H1 (cell line): ENCODE results near the gene CFAP141. TPM values are rescaled to one million over a fixed set of nuclear protein-coding genes. Genes with fewer than 3 reads are reported as not detected.
A peak's percentile ranks its signal among the peaks of the same experiment; 100 is the strongest.

ENCODE experiments used
- BCL11A ChIP-seq, 2 experiments: IDR thresholded peaks; one replicate each; pipeline ENCODE4 v1.6.1; 2011; ENCODE audit warnings: low read depth in 2 of 2, low read length in 2 of 2, mild to moderate bottlenecking in 2 of 2
- GTF2F1 ChIP-seq: IDR thresholded peaks from 2 replicates; pipeline ENCODE4 v1.6.1; 2012; ENCODE audit warnings: low read depth, low read length, improper control_type of control experiment, borderline replicate concordance
- POLR2A ChIP-seq, 2 experiments: IDR thresholded peaks; 1 replicate in 1 of 2; 2 replicates in 1 of 2; pipeline ENCODE4 v1.6.1; 2011; ENCODE audit warnings: low read depth in 2 of 2, low read length in 2 of 2, mild to moderate bottlenecking in 2 of 2; ENCODE audit errors: control extremely low read depth in 1 of 2
- POLR2AphosphoS5 ChIP-seq: IDR thresholded peaks from 2 replicates; pipeline ENCODE4 v1.6.1; 2011; ENCODE audit warnings: low read depth, low read length
- RAD21 ChIP-seq, 2 experiments: IDR thresholded peaks in 1 of 2; conservative IDR thresholded peaks in 1 of 2; 2 replicates each; pipeline ENCODE4 v1.6.1; 2011; ENCODE audit warnings: low read depth in 2 of 2, low read length in 2 of 2, improper control_type of control experiment in 1 of 2, inconsistent platforms in 1 of 2, mild to moderate bottlenecking in 1 of 2, moderate library complexity in 1 of 2
- TBP ChIP-seq: IDR thresholded peaks from 2 replicates; pipeline ENCODE4 v1.6.1; 2011; ENCODE audit warnings: low read depth, low read length, improper control_type of control experiment
- TCF12 ChIP-seq: IDR thresholded peaks from 2 replicates; pipeline ENCODE4 v1.6.1; 2011; ENCODE audit warnings: low read depth, mild to moderate bottlenecking, low read length
- polyA plus RNA-seq, 7 experiments: library from polyadenylated mRNA; depleted of rRNA in 3 of 7; stranded (reverse) in 5 of 7; unstranded in 2 of 7; fragments of >200 nt in 5 of 7; fragments of 200-250 nt in 2 of 7; gene quantifications; 1 replicate in 5 of 7; 2 replicates in 1 of 7; 4 replicates in 1 of 7; pipeline versions ENCODE4 v1.2.1 to v1.2.3, GENCODE V29; 2011 to 2013; ENCODE audit warnings: missing spikeins in 2 of 7, mixed read lengths in 2 of 7
- total RNA-seq: library from RNA; stranded (reverse); fragmentation: NEBNext Ultra II Directional; extraction: Animal tissue kit (Norgen Biotek cat#: 25700); gene quantifications from 2 replicates; pipeline ENCODE4 v1.2.1, GENCODE V29; 2021
- TF ChIP-seq, protein P1 (sequence below): fragments of 300-600 bp; sonication (generic); IDR thresholded peaks from 2 replicates; pipeline ENCODE4 v1.7.1; 2012; ENCODE audit warnings: low read length, moderate library complexity, mild to moderate bottlenecking, inconsistent platforms; ENCODE audit not compliant: insufficient replicate concordance
- TF ChIP-seq, protein P2 (sequence below): IDR thresholded peaks from 2 replicates; pipeline ENCODE4 v1.6.1; 2012; ENCODE audit warnings: inconsistent platforms

CFAP141 gene
- total and polyA plus RNA-seq, 2 of the 8 experiments (the other 6 are each of a cell fraction or from before 2014, with no cell fraction given) = not detected

DNA sequence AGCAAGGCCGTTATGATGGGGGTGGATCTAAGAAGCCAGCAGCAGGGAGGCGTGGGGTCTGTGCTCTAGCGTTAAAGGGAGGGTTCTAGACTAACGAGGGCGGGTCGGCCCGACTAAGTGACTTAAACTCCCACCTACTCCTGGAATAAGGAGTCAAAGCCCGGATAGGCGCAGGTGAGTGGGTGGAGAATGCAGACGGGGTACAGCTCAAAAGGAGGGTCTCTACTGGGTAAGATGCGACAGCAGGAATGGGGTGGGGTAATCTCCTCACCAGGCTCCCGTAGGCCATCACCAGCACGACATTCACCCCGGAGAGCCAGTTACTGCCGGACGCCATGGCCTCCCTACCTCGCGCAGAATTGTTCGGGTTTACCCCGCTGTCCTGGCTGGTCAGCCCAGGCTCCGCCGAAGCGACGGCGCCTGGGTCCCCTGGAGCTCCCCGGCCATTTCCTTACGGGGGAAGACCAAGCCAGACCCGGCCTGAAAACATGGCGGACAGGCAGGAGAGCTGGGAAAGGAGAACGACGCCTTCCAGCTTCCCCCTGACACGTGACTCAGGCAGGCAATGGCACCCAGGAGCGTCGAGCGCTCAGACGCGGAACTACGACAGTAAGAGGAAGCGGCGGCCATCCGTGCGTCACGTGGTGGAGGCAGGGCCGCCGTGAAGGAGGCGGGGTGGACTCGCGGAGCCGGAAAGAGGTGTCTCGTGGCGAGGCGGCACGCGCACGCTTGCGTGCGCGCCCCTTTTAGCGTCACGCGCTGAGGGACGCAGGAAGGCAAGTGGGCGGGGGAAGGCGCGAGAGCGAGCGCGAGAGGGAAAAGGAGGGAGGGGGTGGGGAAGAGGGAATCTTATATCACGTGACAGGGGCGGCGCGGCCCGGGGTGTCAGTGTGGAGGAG is 14.2 kb upstream of the CFAP141 start, which contains the start of gene UBAP2L (continued):
- TF ChIP-seq, protein P1, sequence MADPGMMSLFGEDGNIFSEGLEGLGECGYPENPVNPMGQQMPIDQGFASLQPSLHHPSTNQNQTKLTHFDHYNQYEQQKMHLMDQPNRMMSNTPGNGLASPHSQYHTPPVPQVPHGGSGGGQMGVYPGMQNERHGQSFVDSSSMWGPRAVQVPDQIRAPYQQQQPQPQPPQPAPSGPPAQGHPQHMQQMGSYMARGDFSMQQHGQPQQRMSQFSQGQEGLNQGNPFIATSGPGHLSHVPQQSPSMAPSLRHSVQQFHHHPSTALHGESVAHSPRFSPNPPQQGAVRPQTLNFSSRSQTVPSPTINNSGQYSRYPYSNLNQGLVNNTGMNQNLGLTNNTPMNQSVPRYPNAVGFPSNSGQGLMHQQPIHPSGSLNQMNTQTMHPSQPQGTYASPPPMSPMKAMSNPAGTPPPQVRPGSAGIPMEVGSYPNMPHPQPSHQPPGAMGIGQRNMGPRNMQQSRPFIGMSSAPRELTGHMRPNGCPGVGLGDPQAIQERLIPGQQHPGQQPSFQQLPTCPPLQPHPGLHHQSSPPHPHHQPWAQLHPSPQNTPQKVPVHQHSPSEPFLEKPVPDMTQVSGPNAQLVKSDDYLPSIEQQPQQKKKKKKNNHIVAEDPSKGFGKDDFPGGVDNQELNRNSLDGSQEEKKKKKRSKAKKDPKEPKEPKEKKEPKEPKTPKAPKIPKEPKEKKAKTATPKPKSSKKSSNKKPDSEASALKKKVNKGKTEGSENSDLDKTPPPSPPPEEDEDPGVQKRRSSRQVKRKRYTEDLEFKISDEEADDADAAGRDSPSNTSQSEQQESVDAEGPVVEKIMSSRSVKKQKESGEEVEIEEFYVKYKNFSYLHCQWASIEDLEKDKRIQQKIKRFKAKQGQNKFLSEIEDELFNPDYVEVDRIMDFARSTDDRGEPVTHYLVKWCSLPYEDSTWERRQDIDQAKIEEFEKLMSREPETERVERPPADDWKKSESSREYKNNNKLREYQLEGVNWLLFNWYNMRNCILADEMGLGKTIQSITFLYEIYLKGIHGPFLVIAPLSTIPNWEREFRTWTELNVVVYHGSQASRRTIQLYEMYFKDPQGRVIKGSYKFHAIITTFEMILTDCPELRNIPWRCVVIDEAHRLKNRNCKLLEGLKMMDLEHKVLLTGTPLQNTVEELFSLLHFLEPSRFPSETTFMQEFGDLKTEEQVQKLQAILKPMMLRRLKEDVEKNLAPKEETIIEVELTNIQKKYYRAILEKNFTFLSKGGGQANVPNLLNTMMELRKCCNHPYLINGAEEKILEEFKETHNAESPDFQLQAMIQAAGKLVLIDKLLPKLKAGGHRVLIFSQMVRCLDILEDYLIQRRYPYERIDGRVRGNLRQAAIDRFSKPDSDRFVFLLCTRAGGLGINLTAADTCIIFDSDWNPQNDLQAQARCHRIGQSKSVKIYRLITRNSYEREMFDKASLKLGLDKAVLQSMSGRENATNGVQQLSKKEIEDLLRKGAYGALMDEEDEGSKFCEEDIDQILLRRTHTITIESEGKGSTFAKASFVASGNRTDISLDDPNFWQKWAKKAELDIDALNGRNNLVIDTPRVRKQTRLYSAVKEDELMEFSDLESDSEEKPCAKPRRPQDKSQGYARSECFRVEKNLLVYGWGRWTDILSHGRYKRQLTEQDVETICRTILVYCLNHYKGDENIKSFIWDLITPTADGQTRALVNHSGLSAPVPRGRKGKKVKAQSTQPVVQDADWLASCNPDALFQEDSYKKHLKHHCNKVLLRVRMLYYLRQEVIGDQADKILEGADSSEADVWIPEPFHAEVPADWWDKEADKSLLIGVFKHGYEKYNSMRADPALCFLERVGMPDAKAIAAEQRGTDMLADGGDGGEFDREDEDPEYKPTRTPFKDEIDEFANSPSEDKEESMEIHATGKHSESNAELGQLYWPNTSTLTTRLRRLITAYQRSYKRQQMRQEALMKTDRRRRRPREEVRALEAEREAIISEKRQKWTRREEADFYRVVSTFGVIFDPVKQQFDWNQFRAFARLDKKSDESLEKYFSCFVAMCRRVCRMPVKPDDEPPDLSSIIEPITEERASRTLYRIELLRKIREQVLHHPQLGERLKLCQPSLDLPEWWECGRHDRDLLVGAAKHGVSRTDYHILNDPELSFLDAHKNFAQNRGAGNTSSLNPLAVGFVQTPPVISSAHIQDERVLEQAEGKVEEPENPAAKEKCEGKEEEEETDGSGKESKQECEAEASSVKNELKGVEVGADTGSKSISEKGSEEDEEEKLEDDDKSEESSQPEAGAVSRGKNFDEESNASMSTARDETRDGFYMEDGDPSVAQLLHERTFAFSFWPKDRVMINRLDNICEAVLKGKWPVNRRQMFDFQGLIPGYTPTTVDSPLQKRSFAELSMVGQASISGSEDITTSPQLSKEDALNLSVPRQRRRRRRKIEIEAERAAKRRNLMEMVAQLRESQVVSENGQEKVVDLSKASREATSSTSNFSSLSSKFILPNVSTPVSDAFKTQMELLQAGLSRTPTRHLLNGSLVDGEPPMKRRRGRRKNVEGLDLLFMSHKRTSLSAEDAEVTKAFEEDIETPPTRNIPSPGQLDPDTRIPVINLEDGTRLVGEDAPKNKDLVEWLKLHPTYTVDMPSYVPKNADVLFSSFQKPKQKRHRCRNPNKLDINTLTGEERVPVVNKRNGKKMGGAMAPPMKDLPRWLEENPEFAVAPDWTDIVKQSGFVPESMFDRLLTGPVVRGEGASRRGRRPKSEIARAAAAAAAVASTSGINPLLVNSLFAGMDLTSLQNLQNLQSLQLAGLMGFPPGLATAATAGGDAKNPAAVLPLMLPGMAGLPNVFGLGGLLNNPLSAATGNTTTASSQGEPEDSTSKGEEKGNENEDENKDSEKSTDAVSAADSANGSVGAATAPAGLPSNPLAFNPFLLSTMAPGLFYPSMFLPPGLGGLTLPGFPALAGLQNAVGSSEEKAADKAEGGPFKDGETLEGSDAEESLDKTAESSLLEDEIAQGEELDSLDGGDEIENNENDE = no peak
- TF ChIP-seq, protein P2, sequence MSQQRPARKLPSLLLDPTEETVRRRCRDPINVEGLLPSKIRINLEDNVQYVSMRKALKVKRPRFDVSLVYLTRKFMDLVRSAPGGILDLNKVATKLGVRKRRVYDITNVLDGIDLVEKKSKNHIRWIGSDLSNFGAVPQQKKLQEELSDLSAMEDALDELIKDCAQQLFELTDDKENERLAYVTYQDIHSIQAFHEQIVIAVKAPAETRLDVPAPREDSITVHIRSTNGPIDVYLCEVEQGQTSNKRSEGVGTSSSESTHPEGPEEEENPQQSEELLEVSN = peak; percentile 92
- 0 out of 2 replicates have a peak, but pooled peaks have one; percentile 12 for TF ChIP-seq TCF12
- TF ChIP-seq POLR2A (IDR thresholded peaks at IDR 0.05; ENCODE audit: control extremely low read depth in 1 of 2, low read depth in 2 of 2, low read length in 2 of 2) = peak; percentile 90 to 97
- TF ChIP-seq RAD21 (IDR thresholded peaks at IDR 0.05 in 1 of 2, conservative IDR thresholded peaks at IDR 0.05 in 1 of 2; ENCODE audit: low read depth in 2 of 2, low read length in 2 of 2) = no peak
- peak; percentile 78; the same call in 1 of the 2 replicates for TF ChIP-seq TBP
- peak; percentile 93 for TF ChIP-seq POLR2AphosphoS5
- no peak for TF ChIP-seq BCL11A (IDR thresholded peaks at IDR 0.05; ENCODE audit: low read depth in 2 of 2, low read length in 2 of 2)
- TF ChIP-seq GTF2F1 = peak; percentile 72; the same call in 1 of the 2 replicates
